ENCODE data around the gene OR52B2. TPM values are rescaled to one million over a fixed set of nuclear protein-coding genes. Genes with fewer than 3 reads are reported as not detected.

OR52B2 gene
- total RNA-seq, 4 donors from 2014 or later, result not detected

GRCh38 chr11:6210274-6210955 lies 40.3 kb upstream of the OR52B2 start:
- no peak for DNase-seq
- no peaks in the 10 kb centered on the region for H3K9me3 ChIP-seq
- H3K4me3 ChIP-seq, result no peak overlapping the region
- in situ Hi-C loops (cut with MboI; ENCODE audit: low sequenced_read_pairs in 4 of 4) (no loop called here), intact Hi-C loops (cut with DNase I; ENCODE audit: low total_unique reads) (no loop called here)
- peaks cover 0 to 44% of the 10 kb centered on the region in 2 donors for H3K36me3 ChIP-seq
- H3K27ac ChIP-seq, result no peak overlapping the region
- H3K27me3 ChIP-seq, result no peaks in the 10 kb centered on the region
- no peak for ATAC-seq
- TF ChIP-seq POLR2A (IDR thresholded peaks at IDR 0.05) (no peak), CTCF (IDR thresholded peaks at IDR 0.05 in 4 of 5, conservative IDR thresholded peaks at IDR 0.05 in 1 of 5) (no peak)
- no peaks in the 10 kb centered on the region for H3K4me1 ChIP-seq

DNA sequence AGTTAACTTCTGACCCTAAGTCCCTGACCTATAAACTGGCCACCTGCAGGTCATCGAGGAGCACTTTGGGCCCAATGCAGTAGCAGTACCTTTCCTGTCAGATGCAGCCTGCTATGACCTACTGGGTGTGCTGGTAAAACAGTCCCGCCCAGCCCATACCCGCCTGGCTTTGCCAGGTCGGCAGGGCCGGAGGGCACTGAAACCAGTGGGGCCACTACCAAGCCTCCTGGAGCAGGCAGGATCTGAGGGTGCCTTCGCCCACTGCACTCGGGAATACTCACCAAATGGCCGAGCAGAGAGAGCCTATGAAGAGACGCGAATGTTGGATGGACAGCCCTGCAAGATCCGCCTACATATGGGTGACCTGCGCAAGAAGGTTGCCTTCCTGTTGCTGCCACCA lies 39.7 kb upstream of the OR52B2 start:
- TF ChIP-seq CTCF (IDR thresholded peaks at IDR 0.05 in 4 of 5, conservative IDR thresholded peaks at IDR 0.05 in 1 of 5) (no peak), POLR2A (IDR thresholded peaks at IDR 0.05) (no peak)
- no peak for DNase-seq
- Histone ChIP-seq H3K36me3 (peaks cover 0 to 38% of the 10 kb centered on the region in 2 donors), H3K4me1 (no peaks in the 10 kb centered on the region), H3K27ac (no peak overlapping the region), H3K27me3 (no peaks in the 10 kb centered on the region), H3K4me3 (no peak overlapping the region), H3K9me3 (no peaks in the 10 kb centered on the region)
- in situ Hi-C loops (cut with MboI; ENCODE audit: low sequenced_read_pairs in 4 of 4) (no loop called here), intact Hi-C loops (cut with DNase I; ENCODE audit: low total_unique reads) (no loop called here)
- ATAC-seq, result no peak

DNA sequence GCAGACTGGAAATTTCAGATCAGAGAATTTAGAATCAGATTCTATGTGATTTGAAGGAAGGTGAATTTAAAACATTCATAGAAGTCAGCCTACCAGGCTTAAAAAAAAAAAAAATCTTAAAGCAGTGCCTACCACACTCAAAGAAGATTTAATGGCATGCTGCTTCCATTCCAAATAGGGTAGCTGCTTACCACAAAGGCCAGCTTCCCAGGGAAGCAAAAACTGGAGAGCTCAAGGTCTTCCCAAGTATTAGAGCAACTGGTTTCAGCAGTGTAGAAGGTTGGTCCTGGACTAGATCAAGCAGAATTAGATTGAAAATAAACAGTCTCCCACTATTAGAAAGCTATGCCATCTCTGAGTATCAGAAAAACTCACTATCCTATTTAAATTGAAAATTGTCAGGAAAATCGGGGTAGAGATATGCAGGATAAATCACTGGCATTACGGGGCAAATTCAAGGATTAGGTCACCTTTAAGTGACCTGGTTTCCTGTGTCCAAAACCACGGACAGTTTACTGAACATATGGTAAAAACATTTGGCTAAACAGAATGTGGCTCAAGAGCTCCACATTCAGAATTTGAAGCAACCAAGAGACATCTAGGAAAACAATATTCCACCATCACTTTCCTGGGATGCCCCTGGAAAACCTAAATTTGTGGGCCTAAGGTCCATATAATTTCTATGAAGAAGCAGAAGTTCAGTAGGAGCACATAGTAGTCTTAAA lies 36.5 kb upstream of the OR52B2 start:
- ATAC-seq, result no peak
- Histone ChIP-seq H3K4me3 (no peak overlapping the region), H3K36me3 (peaks cover 0 to 24% of the 10 kb centered on the region in 2 donors), H3K27ac (no peak overlapping the region), H3K27me3 (no peaks in the 10 kb centered on the region), H3K9me3 (no peaks in the 10 kb centered on the region), H3K4me1 (no peaks in the 10 kb centered on the region)
- DNase-seq, result no peak
- in situ Hi-C loops (cut with MboI; ENCODE audit: low sequenced_read_pairs in 4 of 4) (no loop called here), intact Hi-C loops (cut with DNase I; ENCODE audit: low total_unique reads) (no loop called here)
- TF ChIP-seq CTCF (IDR thresholded peaks at IDR 0.05 in 4 of 5, conservative IDR thresholded peaks at IDR 0.05 in 1 of 5) (no peak), POLR2A (IDR thresholded peaks at IDR 0.05) (no peak)

- TF ChIP-seq POLR2A (IDR thresholded peaks at IDR 0.05), result no peak
- no peak for TF ChIP-seq CTCF (IDR thresholded peaks at IDR 0.05 in 4 of 5, conservative IDR thresholded peaks at IDR 0.05 in 1 of 5)
- H3K36me3 ChIP-seq, result peaks cover 0 to 12% of the 10 kb centered on the region in 2 donors
- DNase-seq (no peak), ATAC-seq (no peak)
- no peak within 1 kb of the TSS for H3K4me3 ChIP-seq
- no peak within 1 kb of the TSS for H3K27ac ChIP-seq
- H3K4me1 ChIP-seq, result no peaks in the 10 kb centered on the region
- no peaks in the 10 kb centered on the region for H3K9me3 ChIP-seq
- no peaks in the 10 kb centered on the region for H3K27me3 ChIP-seq
- in situ Hi-C loops (cut with MboI; ENCODE audit: low sequenced_read_pairs in 4 of 4) (no loop called here), intact Hi-C loops (cut with DNase I; ENCODE audit: low total_unique reads) (no loop called here)
Observed at GRCh38 chr11:6205366-6205765, 35.2 kb upstream of the OR52B2 start, which contains the start of gene C11orf42. C11orf42 (plus strand) TSS chr11:6205557; CDS start chr11:6205616, 59 bp downstream.
